Activated CD8-positive, alpha-beta T cell treated with anti-CD3 and anti-CD28 coated beads, Interleukin-2, amount 10 ng/mL, durations not matched to agents 7 days and 5 days (primary cell): ENCODE results near the gene MIB2. TPM values are rescaled to one million over a fixed set of nuclear protein-coding genes. Genes with fewer than 3 reads are reported as not detected.

Experiments
- ATAC-seq: fragments of 150-1000 bp; cut with Tn5 transposase; one replicate; pipeline ENCODE4 v1.10.0; 2021; ENCODE audit warnings: moderate library complexity
- CTCF ChIA-PET: fragments of 350-600 bp; sonication (Branson Sonifier 250); formaldehyde crosslinking; loops from one replicate; lab custom pipeline; 2021; ENCODE audit warnings: antibody characterized with exemption; lab: Charles Lee
- POLR2A ChIA-PET: fragments of 350-600 bp; sonication (Branson Sonifier 250); formaldehyde crosslinking; loops from one replicate; lab custom pipeline; 2021; ENCODE audit warnings: antibody characterized with exemption; lab: Charles Lee
- DNase-seq: peaks from one replicate; pipeline ENCODE4 v3.0.0-alpha.2; 2020
- H3K27ac Mint-ChIP-seq: one replicate; pipeline ENCODE4 v1.8.0; 2021; ENCODE audit warnings: mild to moderate bottlenecking, mixed read lengths
- H3K27me3 Mint-ChIP-seq: one replicate; pipeline ENCODE4 v1.8.0; 2021; ENCODE audit warnings: low read depth, mixed read lengths
- H3K36me3 Mint-ChIP-seq: one replicate; pipeline ENCODE4 v1.8.0; 2021; ENCODE audit warnings: low read depth, mixed read lengths
- H3K4me1 Mint-ChIP-seq: one replicate; pipeline ENCODE4 v1.8.0; 2021; ENCODE audit warnings: low read depth, mixed read lengths
- H3K4me3 Mint-ChIP-seq: one replicate; pipeline ENCODE4 v1.8.0; 2021; ENCODE audit warnings: mild to moderate bottlenecking, mixed read lengths
- H3K9me3 Mint-ChIP-seq: one replicate; pipeline ENCODE4 v1.8.0; 2022; ENCODE audit warnings: mixed read lengths; ENCODE audit not compliant: insufficient read depth
- total RNA-seq, 2 experiments: library from RNA; stranded (reverse); gene quantifications; one replicate each; pipeline ENCODE4 v1.2.3, GENCODE V29; 2021

The MIB2 gene
- total RNA-seq: 10 to 100 TPM; 49.3 to 50.7 TPM

DNA sequence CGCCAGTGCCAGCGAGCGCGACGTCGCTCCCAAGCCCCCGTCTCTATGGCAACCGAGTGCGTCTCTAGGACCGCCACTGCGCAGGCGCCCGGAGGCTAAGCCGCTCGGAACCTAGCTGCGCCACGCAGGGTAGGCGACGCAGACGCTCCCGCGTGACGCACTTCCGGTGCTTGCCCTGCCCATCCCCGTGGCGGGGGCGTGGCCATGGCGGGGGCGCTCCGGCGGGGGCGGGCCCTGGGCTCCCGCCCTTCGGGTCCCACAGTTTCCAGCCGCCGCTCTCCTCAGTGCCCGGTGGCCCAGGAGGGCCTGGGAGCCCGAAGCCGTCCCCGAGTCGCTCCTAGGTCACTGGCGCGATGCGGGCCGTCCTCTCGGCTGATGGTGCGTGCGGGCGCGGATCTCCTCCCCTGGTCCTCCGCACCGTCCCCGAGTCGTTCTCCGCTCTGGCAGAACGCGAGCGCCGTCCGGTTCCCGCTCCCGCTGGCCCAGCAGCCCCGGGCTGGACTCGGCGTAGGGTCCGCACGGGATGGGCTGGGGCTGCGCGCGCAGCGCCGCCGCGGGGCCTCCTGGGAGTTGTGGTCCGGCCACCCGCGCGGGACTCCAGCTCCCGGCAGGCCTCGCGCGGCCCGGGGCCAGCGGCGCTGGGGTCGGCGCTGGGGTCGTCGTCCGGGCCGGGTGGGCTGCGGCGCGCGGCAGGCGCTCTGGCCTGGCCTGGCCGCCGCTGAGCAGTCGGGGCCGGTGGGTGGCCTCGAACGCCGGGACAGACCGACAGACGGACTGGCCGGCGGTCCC is at the start of gene MIB2:
Gene MIB2 (plus strand): TSS at position 245 of the 789 bp plus-strand sequence. CDS start 7,953 bp downstream, outside the sequence.
- peaks cover 13% of the 10 kb centered on the region for H3K36me3 Mint-ChIP-seq
- CTCF ChIA-PET: interaction anchor here (0.5 to 3.5 kb wide), 3 partner anchors 14 to 456 kb away, joined by 3 to 21 read pairs (median 11); no protein-coding TSS in a partner anchor

DNA sequence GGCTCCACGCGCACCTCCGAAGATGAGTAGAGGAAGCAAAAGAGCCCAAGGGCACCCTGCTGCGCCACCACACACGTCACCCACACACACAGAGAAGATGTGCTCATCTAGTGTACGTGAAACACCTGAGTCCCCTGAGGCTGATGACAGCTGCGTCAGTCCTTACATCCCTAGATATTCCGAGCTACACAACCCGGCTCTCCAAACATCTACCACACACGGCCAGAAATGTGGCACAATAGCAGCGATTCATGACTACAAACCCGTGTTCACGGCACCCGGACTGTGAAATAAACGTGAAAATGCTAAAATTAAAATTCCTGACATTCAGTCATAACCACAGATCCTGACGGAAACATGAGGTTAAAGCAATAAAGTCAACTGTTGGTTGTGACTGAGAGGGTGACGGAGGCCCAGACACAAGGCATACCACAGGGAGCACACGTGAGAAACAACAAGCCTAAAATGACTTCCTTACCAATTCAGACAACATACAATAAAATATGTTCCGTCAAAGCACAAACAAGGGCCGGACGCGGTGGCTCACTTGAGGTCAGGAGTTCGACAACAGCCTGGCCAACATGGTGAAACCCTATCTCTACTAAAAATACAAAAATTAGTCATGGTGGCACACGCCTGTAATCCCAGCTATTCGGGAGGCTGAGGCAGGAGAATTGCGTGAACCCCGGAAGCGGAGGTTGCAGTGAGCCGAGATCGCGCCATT is 48.0 kb upstream of the MIB2 start:
- Mint-ChIP-seq H3K4me3 (no peak overlapping the region), H3K36me3 (peaks cover 65% of the 10 kb centered on the region), H3K27me3 (no peaks in the 10 kb centered on the region), H3K9me3 (no peaks in the 10 kb centered on the region), H3K4me1 (peaks cover 25% of the 10 kb centered on the region), H3K27ac (no peak overlapping the region)
- DNase-seq (no peak), ATAC-seq (no peak)
- ChIA-PET POLR2A (no interaction called here), CTCF (no interaction called here)

More for the DNA sequence above, at the start of gene MIB2:
- Mint-ChIP-seq H3K4me3 (peak within 1 kb of the TSS; percentile 88), H3K4me1 (peaks cover 39% of the 10 kb centered on the region), H3K27ac (peak within 1 kb of the TSS; percentile 94), H3K9me3 (no peaks in the 10 kb centered on the region), H3K27me3 (no peaks in the 10 kb centered on the region)
- DNase-seq: peak; percentile 97
- peak; percentile 86 for ATAC-seq
- POLR2A ChIA-PET: interaction anchor here (0.8 to 2.5 kb wide), 9 partner anchors 10 to 534 kb away, joined by 3 to 11 read pairs (median 3); partner anchors contain the start of gene CCNL2

DNA sequence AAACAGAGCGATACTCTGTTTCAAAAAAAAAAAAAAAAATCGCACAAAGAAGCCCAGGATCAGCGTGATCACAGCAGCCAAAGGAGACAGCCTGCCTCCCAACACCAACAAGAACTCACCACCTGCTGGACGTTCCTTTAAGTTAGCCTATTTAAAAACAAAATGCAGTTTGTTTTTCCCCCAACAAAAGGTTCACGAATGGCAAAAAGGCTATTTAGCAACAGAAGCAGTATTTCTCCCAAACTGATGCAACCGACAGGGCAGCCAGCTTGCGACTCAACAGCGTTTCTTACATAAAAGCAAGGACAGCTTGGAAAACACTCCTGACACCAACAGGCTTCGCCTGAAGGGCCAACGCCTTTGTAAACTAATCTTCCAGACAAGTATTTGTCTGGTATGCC is 47.4 kb upstream of the MIB2 start:
- CTCF ChIA-PET: no interaction called here
- Mint-ChIP-seq H3K4me1 (peaks cover 25% of the 10 kb centered on the region), H3K36me3 (peaks cover 63% of the 10 kb centered on the region), H3K4me3 (no peak overlapping the region), H3K27me3 (no peaks in the 10 kb centered on the region), H3K27ac (no peak overlapping the region), H3K9me3 (no peaks in the 10 kb centered on the region)
- ATAC-seq (no peak), DNase-seq (no peak)
- POLR2A ChIA-PET: no interaction called here

DNA sequence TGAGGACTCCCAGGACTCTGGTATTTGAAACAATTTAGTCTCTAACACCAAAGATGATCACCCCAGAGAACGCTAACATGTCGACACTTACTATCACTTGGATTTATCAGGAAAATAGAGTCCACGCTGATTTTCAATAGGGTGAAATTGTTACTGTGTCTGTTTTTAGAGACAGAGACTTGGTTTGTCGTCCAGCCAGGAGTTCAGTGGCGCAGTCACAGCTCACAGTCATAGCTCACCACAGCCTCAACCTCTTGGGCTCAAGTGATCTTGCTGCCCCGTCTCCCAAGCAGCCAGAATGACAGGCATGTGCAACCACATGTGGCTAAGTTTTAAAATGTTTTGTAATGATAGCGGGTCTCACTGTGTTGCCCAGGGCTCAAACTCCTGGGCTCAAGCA is 46.0 kb upstream of the MIB2 start:
- DNase-seq (no peak), ATAC-seq (no peak)
- Mint-ChIP-seq H3K27ac (no peak overlapping the region), H3K9me3 (no peaks in the 10 kb centered on the region), H3K27me3 (no peaks in the 10 kb centered on the region), H3K4me3 (no peak overlapping the region), H3K36me3 (peaks cover 59% of the 10 kb centered on the region), H3K4me1 (peaks cover 28% of the 10 kb centered on the region)
- POLR2A ChIA-PET: no interaction called here
- CTCF ChIA-PET: interaction anchor here (0.8 to 1.6 kb wide), 2 partner anchors 14 to 65 kb away, joined by 3 read pairs; no protein-coding TSS in a partner anchor

GRCh38 chr1:1573843-1574720 is 41.2 kb upstream of the MIB2 start:
- CTCF ChIA-PET: no interaction called here

DNA sequence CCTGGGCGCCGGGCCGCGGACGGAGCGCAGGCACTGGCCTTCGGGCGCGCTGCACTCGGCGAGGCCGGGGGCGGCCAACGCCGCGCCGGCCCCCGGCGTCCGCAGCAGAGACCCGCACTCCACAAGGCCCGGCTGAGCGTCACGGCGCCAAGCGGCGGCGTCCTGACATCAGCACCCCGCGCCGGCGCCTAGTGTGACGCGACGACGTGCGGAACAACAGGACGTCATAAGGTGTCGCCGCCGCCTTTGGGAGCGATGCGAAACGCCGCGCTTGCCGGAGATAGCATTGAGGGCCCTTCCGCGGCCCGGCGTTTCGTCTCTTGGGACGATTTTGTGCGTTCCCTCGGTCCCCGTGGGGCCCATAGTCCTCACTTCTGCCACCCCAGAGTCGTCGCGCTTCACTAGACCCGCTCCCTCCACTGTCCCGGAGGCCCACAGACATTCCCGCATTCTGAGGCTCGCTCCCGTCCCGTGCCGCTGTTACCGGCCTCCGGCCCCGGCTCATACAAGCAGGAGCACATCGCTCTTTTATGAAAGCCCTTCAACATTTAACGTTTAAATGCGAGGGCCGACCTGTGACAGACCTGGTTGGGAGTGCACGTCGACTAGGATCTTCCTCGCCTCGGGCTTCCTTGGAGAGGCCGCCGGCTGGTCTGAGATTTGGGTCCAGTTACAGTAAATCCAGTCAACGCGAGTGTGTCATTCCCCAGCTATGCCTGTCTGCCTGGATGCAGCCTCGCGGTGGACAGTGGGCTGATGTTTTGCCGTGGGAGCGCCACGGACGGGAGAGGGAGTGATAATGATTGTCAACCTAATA is 40.4 kb upstream of the MIB2 start, which contains the start of gene SSU72:
Gene SSU72 (minus strand): TSS at position 143 of the 817 bp plus-strand sequence. CDS start 306 bp downstream, outside the sequence.
- no peaks in the 10 kb centered on the region for H3K9me3 Mint-ChIP-seq
- ATAC-seq (peak; percentile 88), DNase-seq (peak; percentile 96)
- peaks cover 22% of the 10 kb centered on the region for H3K36me3 Mint-ChIP-seq
- ChIA-PET CTCF (no interaction called here), POLR2A (interaction anchor here (0.9 to 1.0 kb wide), 2 partner anchors 39 to 40 kb away, joined by 5 to 8 read pairs; partner anchors contain the start of gene MIB2)
- peak within 1 kb of the TSS; percentile 95 for H3K4me3 Mint-ChIP-seq
- no peaks in the 10 kb centered on the region for H3K27me3 Mint-ChIP-seq
- H3K27ac Mint-ChIP-seq: peak within 1 kb of the TSS; percentile 99
- H3K4me1 Mint-ChIP-seq: peaks cover 26% of the 10 kb centered on the region

More at GRCh38 chr1:1573843-1574720, 41.2 kb upstream of the MIB2 start:
- POLR2A ChIA-PET: interaction anchor here (0.9 kb wide), 1 partner anchor 40 kb away, joined by 5 read pairs; no protein-coding TSS in a partner anchor
- Mint-ChIP-seq H3K27me3 (no peaks in the 10 kb centered on the region), H3K9me3 (no peaks in the 10 kb centered on the region), H3K36me3 (peaks cover 28% of the 10 kb centered on the region), H3K4me1 (peaks cover 33% of the 10 kb centered on the region), H3K27ac (peak overlapping the region; percentile 97), H3K4me3 (peak overlapping the region; percentile 91)
- DNase-seq (peak; percentile 78), ATAC-seq (peak; percentile 80)

GRCh38 chr1:1577367-1578011 is 37.8 kb upstream of the MIB2 start:
- peaks cover 14% of the 10 kb centered on the region for H3K4me1 Mint-ChIP-seq
- H3K9me3 Mint-ChIP-seq: no peaks in the 10 kb centered on the region
- peaks cover 9% of the 10 kb centered on the region for H3K27me3 Mint-ChIP-seq
- H3K4me3 Mint-ChIP-seq: no peak overlapping the region
- peaks cover 10% of the 10 kb centered on the region for H3K36me3 Mint-ChIP-seq
- no peak overlapping the region for H3K27ac Mint-ChIP-seq
- DNase-seq (no peak), ATAC-seq (no peak)
- CTCF ChIA-PET: no interaction called here
- POLR2A ChIA-PET: interaction anchor here (1.1 to 2.3 kb wide), 3 partner anchors 8 to 38 kb away, joined by 3 to 11 read pairs (median 5); partner anchors contain the start of gene MIB2

- no peak for ATAC-seq
- H3K4me1 Mint-ChIP-seq: peaks cover 13% of the 10 kb centered on the region
- H3K4me3 Mint-ChIP-seq: no peak overlapping the region
- POLR2A ChIA-PET: interaction anchor here (1.2 to 2.3 kb wide), 2 partner anchors 12 to 37 kb away, joined by 3 to 11 read pairs; partner anchors contain the start of gene MIB2
- H3K27me3 Mint-ChIP-seq: peaks cover 11% of the 10 kb centered on the region
- H3K36me3 Mint-ChIP-seq: peaks cover 6% of the 10 kb centered on the region
- no peak for DNase-seq
- CTCF ChIA-PET: interaction anchor here (0.7 to 1.3 kb wide), 2 partner anchors 9 to 100 kb away, joined by 3 to 5 read pairs; no protein-coding TSS in a partner anchor
- H3K27ac Mint-ChIP-seq: no peak overlapping the region
- H3K9me3 Mint-ChIP-seq: no peaks in the 10 kb centered on the region
Observed at GRCh38 chr1:1578371-1578940, 36.8 kb upstream of the MIB2 start.

DNA sequence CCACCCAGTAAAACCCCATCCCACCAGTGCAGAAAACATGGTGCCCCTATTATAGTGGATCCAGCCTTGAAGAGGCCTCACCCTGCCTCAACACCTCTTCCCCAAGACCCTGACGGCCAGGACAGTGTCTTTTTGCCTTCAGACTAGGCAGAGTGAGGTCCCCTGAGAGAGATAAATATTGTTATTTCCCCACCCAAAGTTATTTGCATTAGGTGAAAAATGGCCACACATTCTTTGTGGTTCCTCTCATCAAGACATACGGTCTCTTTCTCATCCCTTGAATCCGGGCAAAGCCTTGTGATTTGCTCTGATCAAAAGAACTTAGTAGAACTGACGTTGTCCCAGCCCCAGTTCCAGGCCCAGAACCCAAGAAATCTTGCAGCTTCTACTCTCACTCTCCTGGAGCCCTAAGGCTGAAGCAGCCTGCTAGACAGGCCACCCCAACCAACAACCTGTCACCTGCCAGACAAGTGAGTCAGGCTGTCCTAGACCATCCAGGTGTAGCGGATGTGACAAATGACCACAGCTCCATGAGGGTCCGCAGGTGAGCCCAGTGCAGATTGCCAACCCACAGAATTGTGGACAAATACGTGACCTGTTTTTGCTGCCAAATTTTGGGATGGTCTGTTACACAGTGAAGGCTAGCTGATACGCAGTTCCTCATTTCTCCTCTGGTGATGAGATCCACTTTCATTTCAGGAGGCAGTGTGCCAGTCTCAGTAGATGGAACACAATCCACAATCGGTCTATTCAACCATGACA is 32.5 kb upstream of the MIB2 start:
- H3K4me3 Mint-ChIP-seq: no peak overlapping the region
- H3K27ac Mint-ChIP-seq: no peak overlapping the region
- H3K27me3 Mint-ChIP-seq: peaks cover 15% of the 10 kb centered on the region
- CTCF ChIA-PET: interaction anchor here (0.7 to 1.6 kb wide), 2 partner anchors 13 to 14 kb away, joined by 3 read pairs; no protein-coding TSS in a partner anchor
- H3K36me3 Mint-ChIP-seq: no peaks in the 10 kb centered on the region
- DNase-seq: no peak
- POLR2A ChIA-PET: no interaction called here
- no peaks in the 10 kb centered on the region for H3K9me3 Mint-ChIP-seq
- no peak for ATAC-seq
- H3K4me1 Mint-ChIP-seq: peaks cover 5% of the 10 kb centered on the region
